Endothelial cell of umbilical vein (primary cell): Measurements from ENCODE around the gene HSPA12A.

Experiments
- CTCF ChIP-seq, 2 donors: IDR thresholded peaks; 1 replicate in 1 of 2; 2 replicates in 1 of 2; pipeline ENCODE4 v1.5.1; 2011; ENCODE audit warnings: low read length in 2 of 2, mild to moderate bottlenecking in 2 of 2, moderate library complexity in 2 of 2, control low read depth in 1 of 2, inconsistent platforms in 1 of 2, low read depth in 1 of 2; ENCODE audit not compliant: insufficient read depth in 1 of 2; ENCODE audit errors: extremely low read depth in 1 of 2
- EZH2 ChIP-seq: IDR thresholded peaks from 2 replicates; pipeline ENCODE4 v1.6.1; 2012; ENCODE audit warnings: borderline replicate concordance, low read depth, mild to moderate bottlenecking, moderate library complexity, low read length, inconsistent platforms; ENCODE audit not compliant: severe bottlenecking
- GATA2 ChIP-seq: IDR thresholded peaks from 2 replicates; pipeline ENCODE4 v1.7.0; 2011; ENCODE audit warnings: low read depth, mild to moderate bottlenecking, moderate library complexity, mixed read lengths, low read length; ENCODE audit not compliant: insufficient read length, insufficient read depth
- MAX ChIP-seq: IDR thresholded peaks from 2 replicates; pipeline ENCODE4 v1.6.1; 2011; ENCODE audit not compliant: insufficient read depth, insufficient read length
- MYC ChIP-seq: IDR thresholded peaks from one replicate; pipeline ENCODE4 v1.6.1; 2011; ENCODE audit warnings: mild to moderate bottlenecking, low read depth, low read length
- POLR2A ChIP-seq: IDR thresholded peaks from 2 replicates; pipeline ENCODE4 v1.6.1; 2012; ENCODE audit warnings: low read depth, mild to moderate bottlenecking, control low read depth, low read length

- no peak for TF ChIP-seq CTCF (IDR thresholded peaks at IDR 0.05; ENCODE audit: extremely low read depth in 1 of 2, insufficient read depth in 1 of 2, low read depth in 1 of 2, low read length in 2 of 2)
- no peak for TF ChIP-seq POLR2A
- no peak for TF ChIP-seq EZH2
- no peak for TF ChIP-seq MAX
- TF ChIP-seq GATA2: no peak
- TF ChIP-seq MYC: no peak
Observed at GRCh38 chr10:116766837-116767634, 24.7 kb upstream of the HSPA12A start.
